HG03045 (cell line): Measurements from ENCODE around the gene C19orf44.
"Not testable (repeated sequence)": the region's sequence is repeated elsewhere in the genome, so short reads cannot be mapped to it uniquely, and the experiment has no call there.

Experiments
- ATAC-seq: cut with Tn5 transposase; IDR thresholded peaks from one replicate; pipeline ENCODE4 v1.9.1; 2021; ENCODE audit warnings: mild to moderate bottlenecking, moderate library complexity; ENCODE audit not compliant: unreplicated experiment

Gene C19orf44

GRCh38 chr19:16532440-16533234, 36.4 kb downstream of the C19orf44 start:
- ATAC-seq = no peak

GRCh38 chr19:16535381-16535780, 39.2 kb downstream of the C19orf44 start:
- no peak for ATAC-seq

GRCh38 chr19:16536130-16536529, 39.9 kb downstream of the C19orf44 start:
- no peak for ATAC-seq

- ATAC-seq = no peak
These were observed 40.9 kb downstream of the C19orf44 start for GRCh38 chr19:16537111-16537510.

GRCh38 chr19:16540948-16541347, 44.8 kb downstream of the C19orf44 start:
- ATAC-seq = no peak

GRCh38 chr19:16541526-16542044, 45.4 kb downstream of the C19orf44 start:
- ATAC-seq = peak; percentile 5

- ATAC-seq = peak; percentile 67
These were observed 46.1 kb downstream of the C19orf44 start, which contains the start of gene CHERP for GRCh38 chr19:16542045-16542909. TSS of gene CHERP (minus strand) at chr19:16542437. CDS start at chr19:16542378, 59 bp downstream.

- no peak for ATAC-seq
These were observed 46.8 kb downstream of the C19orf44 start for GRCh38 chr19:16542910-16543472.

GRCh38 chr19:16543734-16544133, 47.5 kb downstream of the C19orf44 start:
- ATAC-seq = not testable (repeated sequence)

GRCh38 chr19:16544473-16545231, 48.5 kb downstream of the C19orf44 start:
- no peak for ATAC-seq

- ATAC-seq = no peak
These were observed 52.8 kb downstream of the C19orf44 start for GRCh38 chr19:16548956-16549355.

- not testable (repeated sequence) for ATAC-seq
These were observed 55.7 kb downstream of the C19orf44 start for GRCh38 chr19:16551902-16552301.

GRCh38 chr19:16554776-16555175, 58.6 kb downstream of the C19orf44 start:
- no peak for ATAC-seq

- no peak for ATAC-seq
These were observed 63.6 kb downstream of the C19orf44 start for GRCh38 chr19:16559780-16560276.

- ATAC-seq = no peak
These were observed 65.2 kb downstream of the C19orf44 start for GRCh38 chr19:16561382-16561781.

- ATAC-seq = no peak
These were observed 66.4 kb downstream of the C19orf44 start for GRCh38 chr19:16562608-16563025.

- ATAC-seq = no peak
These were observed 68.6 kb downstream of the C19orf44 start for GRCh38 chr19:16564842-16565241.

GRCh38 chr19:16566161-16566560, 70.0 kb downstream of the C19orf44 start:
- no peak for ATAC-seq

GRCh38 chr19:16566702-16567101, 70.5 kb downstream of the C19orf44 start:
- ATAC-seq = no peak

GRCh38 chr19:16569609-16570320, 73.6 kb downstream of the C19orf44 start:
- no peak for ATAC-seq
